GM18861 (cell line): ENCODE measurements around the gene EXOC4.
"Not testable (repeated sequence)": the region's sequence is repeated elsewhere in the genome, so short reads cannot be mapped to it uniquely, and the experiment has no call there.

Experiments used
- ATAC-seq: cut with Tn5 transposase; IDR thresholded peaks from one replicate; pipeline ENCODE4 v1.9.1; 2021; ENCODE audit not compliant: unreplicated experiment

EXOC4 gene

DNA sequence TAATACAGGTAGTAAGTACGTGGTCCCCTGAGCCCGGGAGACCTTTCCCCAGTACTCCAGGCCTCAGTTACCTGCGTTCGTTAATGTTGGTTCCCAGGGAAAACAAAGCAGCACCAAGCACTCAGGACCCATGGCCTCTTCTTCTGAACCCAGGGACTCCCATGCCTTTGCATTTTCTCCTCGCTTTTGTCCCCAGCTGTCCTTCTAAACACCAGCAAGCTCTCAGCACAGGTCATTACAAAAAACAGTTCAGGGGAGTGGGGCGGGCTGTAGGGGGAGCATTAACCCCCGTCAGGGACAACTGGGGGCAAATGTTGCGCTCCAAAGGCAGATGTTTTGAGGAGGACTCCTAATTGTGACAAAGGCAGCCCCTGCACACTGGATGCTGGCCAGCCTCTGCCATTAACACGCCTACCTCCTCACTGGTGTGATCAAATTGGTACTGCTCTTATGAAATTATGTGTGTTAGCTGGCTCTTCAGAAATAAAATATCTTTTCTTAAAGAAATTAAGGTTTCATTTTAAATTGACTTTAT is 793.8 kb downstream of the EXOC4 start:
- ATAC-seq = no peak

GRCh38 chr7:134047675-134048074 is 794.8 kb downstream of the EXOC4 start:
- ATAC-seq = no peak

DNA sequence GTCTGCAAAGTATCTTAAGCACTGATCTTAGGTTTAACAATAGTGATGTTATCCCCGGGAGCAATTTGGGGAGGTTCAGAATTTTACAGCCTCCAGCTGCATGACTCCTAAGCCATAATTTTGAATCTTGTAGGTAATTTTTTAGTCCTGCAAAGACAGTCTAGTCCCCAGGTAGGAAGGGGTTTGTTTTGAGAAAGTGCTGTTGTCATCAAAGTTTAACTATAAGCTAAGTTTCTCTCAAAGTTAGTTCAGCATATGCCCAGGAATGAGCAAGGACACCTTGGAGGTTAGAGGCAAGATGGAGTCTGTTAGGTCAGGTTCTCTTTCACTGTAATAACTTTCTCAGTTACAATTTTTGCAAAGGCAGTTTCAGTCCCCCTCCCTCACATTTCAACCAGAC is 795.3 kb downstream of the EXOC4 start:
- no peak for ATAC-seq

DNA sequence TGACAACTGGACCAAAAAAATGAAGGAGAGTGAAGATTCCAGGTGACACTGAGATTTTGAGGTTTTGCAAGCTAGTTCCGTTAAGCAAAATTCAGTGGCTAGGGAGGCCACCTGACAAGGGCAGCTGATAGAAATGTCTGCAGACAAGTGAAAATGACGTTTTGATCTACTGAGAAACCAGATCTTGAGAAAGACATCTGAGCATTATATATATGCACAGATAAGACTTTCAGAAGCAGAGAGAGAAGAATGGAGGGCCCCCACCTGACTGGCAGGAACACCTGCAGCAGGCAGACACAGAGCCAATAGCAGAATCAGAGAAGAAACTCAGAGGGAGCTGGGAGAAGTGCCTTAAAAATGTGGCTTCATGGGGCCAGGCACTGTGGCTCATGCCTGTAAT is 798.1 kb downstream of the EXOC4 start:
- ATAC-seq = no peak

- ATAC-seq = no peak
These were observed 803.9 kb downstream of the EXOC4 start for GRCh38 chr7:134056816-134057215.

GRCh38 chr7:134058521-134058920 is 805.6 kb downstream of the EXOC4 start:
- no peak for ATAC-seq

GRCh38 chr7:134058980-134059379 is 806.1 kb downstream of the EXOC4 start:
- no peak for ATAC-seq

- ATAC-seq = no peak
These were observed 807.0 kb downstream of the EXOC4 start for GRCh38 chr7:134059921-134060320.

DNA sequence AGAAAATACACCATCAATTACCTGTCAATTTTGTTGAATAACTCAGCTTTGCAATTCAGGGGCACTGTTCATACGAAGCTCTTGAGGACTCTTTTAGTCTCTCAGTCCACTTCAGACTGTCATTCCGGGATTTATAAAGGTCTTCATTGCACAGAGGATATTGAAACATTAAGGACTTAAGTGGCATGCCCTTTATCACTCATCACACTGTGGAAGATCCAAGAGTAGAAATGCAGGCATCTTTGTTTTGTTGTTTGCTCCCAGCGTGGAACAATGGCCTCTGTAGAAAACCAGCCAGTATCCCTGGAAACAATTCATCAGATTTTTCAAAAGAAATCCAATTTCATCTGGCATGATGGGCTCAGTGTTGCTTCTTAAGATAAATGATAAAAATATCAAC is 808.0 kb downstream of the EXOC4 start:
- no peak for ATAC-seq

- no peak for ATAC-seq
These were observed 809.6 kb downstream of the EXOC4 start for GRCh38 chr7:134062460-134062859.

- ATAC-seq = no peak
These were observed 812.5 kb downstream of the EXOC4 start for GRCh38 chr7:134065415-134065814.

GRCh38 chr7:134067164-134067563 is 814.3 kb downstream of the EXOC4 start:
- ATAC-seq = no peak

GRCh38 chr7:134068670-134069069 is 815.8 kb downstream of the EXOC4 start:
- no peak for ATAC-seq

- no peak for ATAC-seq
These were observed 816.3 kb downstream of the EXOC4 start for GRCh38 chr7:134069187-134069586.

GRCh38 chr7:134070673-134071072 is 817.8 kb downstream of the EXOC4 start:
- ATAC-seq = no peak

DNA sequence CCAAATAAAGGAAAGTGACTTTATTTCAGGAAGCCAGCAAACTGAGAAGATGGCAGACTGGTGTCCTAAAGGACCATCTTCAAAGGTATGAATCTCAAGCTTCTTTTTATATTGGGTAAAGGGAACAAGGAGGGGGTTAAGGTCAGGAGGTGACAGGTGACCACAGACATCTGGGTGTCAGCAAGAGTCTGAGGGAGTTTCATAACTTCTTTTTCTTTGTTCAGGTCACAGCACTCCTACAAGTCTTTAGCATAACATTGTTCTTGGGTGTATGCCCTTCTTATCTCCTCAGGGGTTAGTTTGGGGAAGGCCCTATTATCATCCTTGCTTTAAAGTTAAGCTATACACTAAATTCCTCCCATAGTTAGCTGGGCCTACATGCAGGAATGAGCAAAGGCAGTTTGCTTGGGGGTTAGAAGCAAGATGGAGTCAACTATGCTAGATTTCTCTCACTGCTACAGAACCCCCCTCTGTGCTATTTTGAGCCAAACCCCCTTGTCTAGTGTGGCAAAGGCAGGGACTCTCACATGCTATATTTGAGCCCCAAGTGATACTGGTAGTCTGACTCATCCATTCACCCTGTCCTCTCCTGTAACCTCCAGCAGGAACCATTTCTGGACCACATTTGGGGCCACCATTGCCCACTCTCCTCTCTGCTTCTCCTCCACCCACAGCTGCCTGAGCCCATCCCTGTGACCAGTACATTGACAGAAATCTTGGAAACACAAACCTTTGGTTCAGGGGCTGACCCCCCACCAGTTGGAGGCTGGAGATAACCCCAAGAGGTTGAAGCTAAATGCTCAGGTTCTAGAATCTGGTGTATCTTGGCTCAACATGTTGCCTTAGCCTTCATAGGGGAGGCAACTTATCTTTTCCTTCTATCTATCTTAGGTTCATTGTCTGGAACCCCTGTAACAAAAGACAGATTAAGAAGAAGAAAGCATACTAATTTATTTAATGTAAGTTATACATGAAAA is 818.8 kb downstream of the EXOC4 start:
- peak; percentile 78 for ATAC-seq

GRCh38 chr7:134073276-134073675 is 820.4 kb downstream of the EXOC4 start:
- no peak for ATAC-seq

DNA sequence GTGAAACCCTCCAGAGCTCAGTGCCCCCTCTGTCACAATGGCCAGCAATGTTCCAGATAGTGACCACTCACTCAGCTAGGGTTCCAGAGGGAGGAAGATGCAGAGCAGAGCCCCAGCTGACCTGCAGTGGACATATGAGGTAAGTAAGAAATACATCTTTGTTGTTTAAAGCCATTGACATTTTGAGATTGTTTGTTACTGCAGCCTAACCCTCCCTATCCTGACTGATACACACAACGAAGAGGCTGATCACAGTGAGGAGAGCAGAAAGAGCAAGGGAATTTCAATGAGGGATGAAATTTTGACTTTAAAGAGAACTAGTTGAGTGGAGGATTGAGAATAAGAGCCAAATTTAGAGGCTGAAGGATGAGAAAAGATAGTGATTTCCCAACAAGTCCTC is 822.9 kb downstream of the EXOC4 start:
- ATAC-seq = no peak

DNA sequence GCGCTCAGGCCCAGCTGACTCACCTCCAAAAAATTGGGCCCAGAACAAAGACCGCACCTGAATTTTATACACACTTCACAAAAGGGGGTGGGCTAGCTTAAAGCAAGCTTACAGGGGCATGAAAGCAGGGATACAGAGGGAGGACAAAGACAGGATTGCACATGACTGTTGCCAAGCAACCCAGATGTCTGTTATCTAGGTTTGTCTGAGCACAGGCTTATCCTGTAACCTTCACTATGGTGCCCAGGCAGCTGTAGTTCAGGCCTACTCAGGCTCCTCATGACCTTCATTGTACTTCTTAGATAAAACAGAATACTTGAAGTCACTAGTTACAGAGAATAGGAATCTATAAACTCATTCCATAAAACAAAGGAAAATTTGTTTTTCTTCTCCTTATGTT is 824.7 kb downstream of the EXOC4 start:
- not testable (repeated sequence) for ATAC-seq

GRCh38 chr7:134078991-134079390 is 826.1 kb downstream of the EXOC4 start:
- ATAC-seq = no peak

- no peak for ATAC-seq
These were observed 828.8 kb downstream of the EXOC4 start for GRCh38 chr7:134081695-134082094.

- no peak for ATAC-seq
These were observed 831.0 kb downstream of the EXOC4 start for GRCh38 chr7:134083766-134084487.
